GM13977 (cell line): ENCODE results near the gene TSPAN1.
A peak's percentile ranks its signal among the peaks of the same experiment; 100 is the strongest.
"Not testable (repeated sequence)": the region's sequence is repeated elsewhere in the genome, so short reads cannot be mapped to it uniquely, and the experiment has no call there.

Experiments used
- DNase-seq: peaks from one replicate; pipeline ENCODE4 v3.0.0; 2012; ENCODE audit warnings: low spot score
- in situ Hi-C: fragments of 300-500 bp; cut with MboI; formaldehyde crosslinking; loops from one replicate; pipeline ENCODE4 v1.12.0; 2022; ENCODE audit warnings: low sequenced_read_pairs, low pct_unique_long_range_greater_than_20kb, mixed read lengths, inconsistent platforms; ENCODE audit not compliant: unreplicated experiment
- TF ChIP-seq, protein P1 (sequence below): IDR thresholded peaks from 2 replicates; pipeline ENCODE4 v1.5.1; 2012; ENCODE audit warnings: mild to moderate bottlenecking, control low read depth; ENCODE audit not compliant: insufficient read depth; ENCODE audit errors: extremely low read depth, missing control alignments

TSPAN1 gene

DNA sequence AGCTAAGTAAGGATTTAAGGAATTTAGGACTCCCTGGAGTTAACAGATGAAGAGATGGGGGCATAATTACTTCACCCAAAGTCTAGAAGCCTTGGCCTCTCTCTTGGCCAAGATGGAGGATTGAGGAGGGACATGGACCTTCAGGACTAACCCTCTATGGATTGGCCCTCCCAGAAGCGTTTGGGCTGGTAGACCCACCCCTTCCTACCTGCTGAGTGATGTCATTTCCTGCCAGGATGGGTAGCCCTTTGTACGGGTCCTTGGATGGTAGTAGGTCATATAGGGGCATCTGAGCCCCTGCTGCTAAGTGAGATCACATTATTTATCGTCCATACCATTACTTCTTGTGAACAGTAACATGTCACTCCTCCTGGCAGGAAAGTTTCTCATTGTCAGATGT lies 45.9 kb downstream of the TSPAN1 start:
- in situ Hi-C loops = no loop called here
- TF ChIP-seq, protein P1, sequence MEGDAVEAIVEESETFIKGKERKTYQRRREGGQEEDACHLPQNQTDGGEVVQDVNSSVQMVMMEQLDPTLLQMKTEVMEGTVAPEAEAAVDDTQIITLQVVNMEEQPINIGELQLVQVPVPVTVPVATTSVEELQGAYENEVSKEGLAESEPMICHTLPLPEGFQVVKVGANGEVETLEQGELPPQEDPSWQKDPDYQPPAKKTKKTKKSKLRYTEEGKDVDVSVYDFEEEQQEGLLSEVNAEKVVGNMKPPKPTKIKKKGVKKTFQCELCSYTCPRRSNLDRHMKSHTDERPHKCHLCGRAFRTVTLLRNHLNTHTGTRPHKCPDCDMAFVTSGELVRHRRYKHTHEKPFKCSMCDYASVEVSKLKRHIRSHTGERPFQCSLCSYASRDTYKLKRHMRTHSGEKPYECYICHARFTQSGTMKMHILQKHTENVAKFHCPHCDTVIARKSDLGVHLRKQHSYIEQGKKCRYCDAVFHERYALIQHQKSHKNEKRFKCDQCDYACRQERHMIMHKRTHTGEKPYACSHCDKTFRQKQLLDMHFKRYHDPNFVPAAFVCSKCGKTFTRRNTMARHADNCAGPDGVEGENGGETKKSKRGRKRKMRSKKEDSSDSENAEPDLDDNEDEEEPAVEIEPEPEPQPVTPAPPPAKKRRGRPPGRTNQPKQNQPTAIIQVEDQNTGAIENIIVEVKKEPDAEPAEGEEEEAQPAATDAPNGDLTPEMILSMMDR = no peak
- DNase-seq = no peak

DNA sequence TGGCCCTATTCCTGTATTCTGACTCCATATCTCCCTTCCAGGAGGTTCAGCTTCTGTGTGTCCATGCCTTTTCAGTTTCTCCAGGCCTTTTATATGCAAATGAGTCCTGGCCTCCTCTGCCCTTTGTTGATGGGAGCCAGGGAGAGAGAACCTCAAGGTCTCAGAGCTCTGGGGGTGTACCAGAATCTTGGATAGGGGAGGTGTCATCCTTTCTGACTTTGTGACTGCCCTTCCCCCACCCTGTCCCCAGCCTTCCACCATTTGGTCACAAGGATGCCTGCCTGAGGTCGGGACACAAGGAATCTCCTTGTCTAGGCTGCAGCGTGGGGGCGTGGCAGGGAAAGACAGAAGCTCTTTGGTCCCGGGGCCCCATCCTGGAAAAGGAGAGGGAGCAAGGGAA lies 46.9 kb downstream of the TSPAN1 start:
- DNase-seq = no peak
- TF ChIP-seq, protein P1 = no peak
- in situ Hi-C loops = no loop called here

DNA sequence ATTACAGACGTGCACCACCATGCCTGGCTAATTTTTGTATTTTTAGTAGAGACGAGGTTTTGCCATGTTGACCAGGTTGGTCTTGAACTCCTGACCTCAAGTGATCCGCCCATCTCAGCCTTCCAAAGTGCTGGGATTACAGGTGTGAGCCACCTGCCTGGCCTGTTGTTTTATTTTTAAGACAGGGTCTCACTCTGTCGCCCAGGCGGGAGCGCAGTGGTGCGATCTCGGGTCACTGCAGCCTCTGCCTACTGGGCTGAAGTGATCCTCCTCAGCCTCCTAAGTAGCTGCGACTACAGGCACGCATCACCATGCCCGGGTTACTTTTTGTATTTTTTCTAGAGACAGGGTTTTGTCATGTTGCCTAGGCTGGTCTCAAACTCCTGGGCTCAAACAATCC lies 48.2 kb downstream of the TSPAN1 start:
- in situ Hi-C loops, DNase-seq: not testable (repeated sequence)

DNA sequence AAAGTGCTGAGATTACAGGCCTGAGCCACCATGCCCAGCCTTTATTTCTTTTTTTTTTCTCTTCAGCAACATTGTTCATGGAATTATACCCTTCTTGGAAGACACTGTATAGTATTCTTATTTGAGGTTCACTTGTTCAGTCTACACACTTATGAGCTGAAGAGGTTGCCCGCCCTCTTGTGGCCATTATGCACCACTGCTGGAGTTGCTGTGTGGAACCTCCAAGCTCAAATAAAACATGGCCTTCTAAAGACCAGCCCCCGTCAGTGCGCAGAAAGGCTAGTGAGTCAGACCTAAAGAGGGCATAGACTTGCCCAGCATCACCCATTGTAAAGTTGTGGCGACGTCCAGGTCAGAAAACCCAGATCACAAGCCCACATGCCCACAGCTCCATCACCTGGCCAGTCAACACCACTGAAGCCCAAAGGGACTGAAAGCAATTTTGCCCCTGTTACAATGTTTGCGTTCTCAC lies 48.6 kb downstream of the TSPAN1 start:
- TF ChIP-seq, protein P1 = peak; percentile 97
- peak; percentile 74 for DNase-seq
- in situ Hi-C loops = no loop called here

DNA sequence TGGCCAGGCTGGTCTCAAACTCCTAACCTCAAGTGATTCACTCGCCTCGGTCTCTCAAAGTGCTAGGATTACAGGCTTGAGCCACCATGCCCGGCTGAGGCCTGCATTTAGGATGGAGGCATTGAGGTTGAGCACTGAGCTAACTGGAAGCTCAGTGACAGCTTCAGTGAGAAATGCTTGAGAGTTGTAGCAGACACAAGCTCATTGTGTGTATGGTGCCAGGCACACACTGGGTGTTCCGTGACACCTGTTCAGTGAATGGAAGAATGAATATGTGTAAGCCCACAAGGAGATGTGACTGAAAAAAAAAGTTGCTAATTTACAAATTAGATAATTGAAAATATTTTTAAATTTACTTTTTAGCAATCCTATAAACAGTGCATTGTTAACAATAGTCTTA lies 50.1 kb downstream of the TSPAN1 start:
- TF ChIP-seq, protein P1 = no peak
- no peak for DNase-seq
- in situ Hi-C loops = no loop called here

DNA sequence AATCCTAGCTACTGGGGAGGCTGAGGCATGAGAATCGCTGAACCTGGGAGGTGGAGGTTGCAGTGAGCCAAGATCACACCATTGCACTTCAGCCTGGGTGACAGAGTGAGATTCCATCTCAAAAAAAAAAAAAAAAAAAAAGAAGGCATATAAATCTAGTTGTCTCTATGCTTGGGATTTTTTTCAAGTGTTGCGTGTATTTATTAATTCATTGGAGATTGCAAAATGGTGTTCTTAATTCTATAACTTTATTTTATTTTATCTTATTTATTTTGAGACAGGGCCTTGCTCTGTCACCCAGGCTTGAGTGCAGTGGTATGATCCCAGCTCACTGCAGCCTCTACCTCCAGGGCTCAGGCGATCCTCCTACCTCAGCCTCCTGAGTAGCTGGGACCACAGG lies 56.3 kb downstream of the TSPAN1 start:
- in situ Hi-C loops, DNase-seq: not testable (repeated sequence)
